Calu3 (cell line): ENCODE data around the gene HS3ST3A1. TPM values are rescaled to one million over a fixed set of nuclear protein-coding genes. Genes with fewer than 3 reads are reported as not detected.

Source experiments
- BruUV-seq: library from RNA; stranded (reverse); fragments of 400-500 nt; replicated peaks from 2 replicates; lab custom pipeline; 2021; lab: Mats Ljungman, UMichigan
- CTCF ChIA-PET: fragments of 300-600 bp; sonication (Branson Sonifier 250); formaldehyde crosslinking; loops from one replicate; lab custom pipeline; 2022; ENCODE audit warnings: antibody characterized with exemption; lab: Charles Lee
- DNase-seq: peaks from one replicate; pipeline ENCODE4 v3.0.0; 2022
- H3K27ac Mint-ChIP-seq: one replicate; pipeline ENCODE4 v1.8.0; 2022; ENCODE audit warnings: mixed read lengths; ENCODE audit not compliant: unreplicated experiment
- H3K27me3 Mint-ChIP-seq: one replicate; pipeline ENCODE4 v1.8.0; 2022; ENCODE audit warnings: mixed read lengths; ENCODE audit not compliant: unreplicated experiment
- H3K36me3 Mint-ChIP-seq: one replicate; pipeline ENCODE4 v1.8.0; 2022; ENCODE audit warnings: mild to moderate bottlenecking, moderate library complexity, mixed read lengths; ENCODE audit not compliant: insufficient read depth, unreplicated experiment
- H3K4me1 Mint-ChIP-seq: one replicate; pipeline ENCODE4 v1.8.0; 2022; ENCODE audit warnings: mild to moderate bottlenecking, low read depth, mixed read lengths; ENCODE audit not compliant: unreplicated experiment
- H3K4me3 Mint-ChIP-seq: one replicate; pipeline ENCODE4 v1.8.0; 2022; ENCODE audit warnings: mild to moderate bottlenecking, low read depth, moderate library complexity, mixed read lengths; ENCODE audit not compliant: unreplicated experiment
- H3K9me3 Mint-ChIP-seq: one replicate; pipeline ENCODE4 v1.8.0; 2022; ENCODE audit warnings: low read depth, mixed read lengths; ENCODE audit not compliant: unreplicated experiment
- CTCF ChIP-seq: fragments of 200-600 bp; IDR thresholded peaks from one replicate; pipeline ENCODE4 v1.8.0; 2022; ENCODE audit warnings: antibody characterized with exemption; ENCODE audit not compliant: unreplicated experiment
- intact Hi-C: fragments of 100-400 bp; cut with micrococcal nuclease; formaldehyde crosslinking; loops from one replicate; pipeline ENCODE4 v1.10.0; 2022; ENCODE audit not compliant: unreplicated experiment
- total RNA-seq: library from RNA; stranded (reverse); gene quantifications from 2 replicates; pipeline ENCODE4 v1.2.3, GENCODE V29; 2022

HS3ST3A1 gene
- total RNA-seq, 1 experiment from 2014 or later: not detected

DNA sequence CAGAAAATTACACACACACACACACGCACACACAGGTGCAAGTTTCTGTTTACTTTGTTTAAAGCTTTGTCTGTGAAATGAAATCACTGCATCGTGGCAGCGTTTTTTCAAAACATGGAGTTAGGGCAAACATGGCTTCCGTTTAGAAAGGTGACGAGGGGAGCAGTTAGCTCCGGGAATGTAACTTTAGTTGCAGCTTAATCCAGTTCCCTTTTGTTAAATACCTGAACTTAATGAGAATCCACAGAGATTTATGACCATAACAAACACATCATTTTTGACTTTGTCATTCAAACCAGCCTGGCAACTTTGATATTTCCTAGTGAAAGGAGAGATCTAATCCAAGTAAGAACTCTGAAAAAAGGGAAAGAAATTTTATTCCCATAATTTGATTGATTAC lies 12.1 kb downstream of the HS3ST3A1 start:
- BruUV-seq: no TSS peak
- Mint-ChIP-seq H3K4me1 (no peaks in the 10 kb centered on the region), H3K4me3 (no peak overlapping the region), H3K27ac (no peak overlapping the region), H3K27me3 (no peaks in the 10 kb centered on the region), H3K9me3 (peaks cover 3% of the 10 kb centered on the region), H3K36me3 (no peaks in the 10 kb centered on the region)
- DNase-seq: no peak
- intact Hi-C loops: loop anchor here (10.0 kb wide), 1 partner anchor 1195 kb away; no protein-coding TSS in a partner anchor
- TF ChIP-seq CTCF: no peak
- CTCF ChIA-PET: no interaction called here

DNA sequence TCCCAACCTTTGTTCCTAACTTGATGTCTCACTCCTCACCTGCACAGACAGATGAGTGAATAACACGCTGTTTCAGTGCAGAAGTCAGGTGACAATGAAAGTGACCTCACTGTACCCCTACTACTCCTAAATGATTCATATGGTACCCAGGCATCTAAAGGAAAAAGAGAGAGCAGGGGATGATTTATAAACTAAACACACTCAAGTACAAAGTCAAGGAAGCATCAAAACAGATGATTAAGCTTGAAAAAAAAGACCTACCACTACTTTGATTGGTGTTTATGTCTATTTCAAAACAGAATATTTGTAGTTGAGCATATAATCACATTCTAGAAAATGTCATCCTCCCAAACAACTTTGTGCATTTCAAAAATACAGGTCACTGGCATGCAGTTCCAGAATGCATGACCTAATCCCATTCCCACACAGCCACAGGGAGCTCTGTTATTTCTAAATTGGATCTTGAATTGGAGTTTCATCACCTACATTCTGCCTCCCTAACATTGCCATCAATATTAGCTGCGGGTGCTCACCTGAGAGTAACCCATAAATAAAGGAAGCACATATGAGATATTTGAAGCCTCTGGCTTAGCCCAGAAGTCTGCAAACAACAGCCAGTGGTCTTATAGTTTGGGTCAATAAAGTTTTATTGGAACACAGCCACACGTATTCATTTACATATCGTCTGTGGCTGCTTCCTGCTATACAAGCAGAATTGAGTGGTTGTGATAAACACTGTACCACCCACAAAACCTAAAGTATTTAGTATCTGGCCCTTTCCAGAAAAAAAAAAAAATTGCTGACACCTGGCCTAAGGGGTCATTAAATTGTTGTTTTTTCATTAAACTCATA lies 14.0 kb downstream of the HS3ST3A1 start:
- H3K4me1 Mint-ChIP-seq: no peaks in the 10 kb centered on the region
- intact Hi-C loops: no loop called here
- no peaks in the 10 kb centered on the region for H3K27me3 Mint-ChIP-seq
- no peak overlapping the region for H3K27ac Mint-ChIP-seq
- H3K36me3 Mint-ChIP-seq: no peaks in the 10 kb centered on the region
- no TSS peak for BruUV-seq
- H3K9me3 Mint-ChIP-seq: peaks cover 8% of the 10 kb centered on the region
- no peak for TF ChIP-seq CTCF
- DNase-seq: no peak
- CTCF ChIA-PET: no interaction called here
- no peak overlapping the region for H3K4me3 Mint-ChIP-seq

GRCh38 chr17:13584701-13585080 lies 17.0 kb downstream of the HS3ST3A1 start:
- H3K4me1 Mint-ChIP-seq: no peaks in the 10 kb centered on the region
- H3K36me3 Mint-ChIP-seq: no peaks in the 10 kb centered on the region
- TF ChIP-seq CTCF: no peak
- H3K9me3 Mint-ChIP-seq: peaks cover 8% of the 10 kb centered on the region
- intact Hi-C loops: no loop called here
- H3K27me3 Mint-ChIP-seq: no peaks in the 10 kb centered on the region
- DNase-seq: no peak
- BruUV-seq: no TSS peak
- CTCF ChIA-PET: no interaction called here
- no peak overlapping the region for H3K4me3 Mint-ChIP-seq
- H3K27ac Mint-ChIP-seq: no peak overlapping the region

- H3K27ac Mint-ChIP-seq: no peak overlapping the region
- H3K9me3 Mint-ChIP-seq: peaks cover 8% of the 10 kb centered on the region
- TF ChIP-seq CTCF: no peak
- H3K4me1 Mint-ChIP-seq: no peaks in the 10 kb centered on the region
- H3K36me3 Mint-ChIP-seq: no peaks in the 10 kb centered on the region
- CTCF ChIA-PET: interaction anchor here (0.7 kb wide), 1 partner anchor 361 kb away, joined by 8 read pairs; no protein-coding TSS in a partner anchor
- intact Hi-C loops: no loop called here
- no peak overlapping the region for H3K4me3 Mint-ChIP-seq
- DNase-seq: no peak
- no TSS peak for BruUV-seq
- H3K27me3 Mint-ChIP-seq: no peaks in the 10 kb centered on the region
Measured at GRCh38 chr17:13583996-13584700, 17.6 kb downstream of the HS3ST3A1 start.
